ENCODE results near the gene PROSER3. TPM values are rescaled to one million over a fixed set of nuclear protein-coding genes. Genes with fewer than 3 reads are reported as not detected.

PROSER3 gene
- total RNA-seq, 2 donors from 2014 or later: 36.2 to 36.6 TPM

DNA sequence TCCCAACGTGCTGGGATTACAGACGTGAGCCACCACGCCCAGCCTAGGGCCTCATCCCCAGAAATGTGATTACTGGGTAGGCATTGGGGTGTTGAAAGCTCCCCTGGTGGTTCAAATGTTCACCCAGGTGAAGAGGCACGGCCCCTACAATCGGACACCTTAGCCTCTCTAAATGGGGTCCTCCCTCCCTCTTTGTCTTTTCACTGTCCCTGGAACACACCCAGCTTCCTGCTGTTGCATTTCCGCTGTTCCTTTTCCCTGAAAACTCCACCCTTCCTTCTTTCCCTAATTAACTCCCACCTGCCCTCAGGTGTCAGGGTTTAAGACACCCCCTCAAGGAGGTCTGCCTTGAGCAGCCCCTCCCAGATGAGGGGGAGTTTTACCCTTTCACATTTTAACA, 58.3 kb downstream of the PROSER3 start:
- Mint-ChIP-seq H3K27me3 (peaks cover 36% of the 10 kb centered on the region), H3K4me3 (peak overlapping the region; percentile 45), H3K36me3 (ENCODE audit: low read depth) (peaks cover 3% of the 10 kb centered on the region), H3K27ac (peak overlapping the region; percentile 60), H3K4me1 (peaks cover 2% of the 10 kb centered on the region)
- no peaks in the 10 kb centered on the region for H3K9me3 ChIP-seq (ENCODE audit: control insufficient read depth, low read length, poor library complexity, severe bottlenecking)
- no peak for ATAC-seq
- DNase-seq: no peak

GRCh38 chr19:35816846-35817245, 58.9 kb downstream of the PROSER3 start:
- DNase-seq (no peak), ATAC-seq (no peak)
- H3K4me1 Mint-ChIP-seq: peaks cover 2% of the 10 kb centered on the region
- no peak overlapping the region for H3K4me3 Mint-ChIP-seq
- peak overlapping the region; percentile 60 for H3K27ac Mint-ChIP-seq
- peaks cover 3% of the 10 kb centered on the region for H3K36me3 Mint-ChIP-seq (ENCODE audit: low read depth)
- no peaks in the 10 kb centered on the region for H3K9me3 ChIP-seq (ENCODE audit: control insufficient read depth, low read length, poor library complexity, severe bottlenecking)
- peaks cover 33% of the 10 kb centered on the region for H3K27me3 Mint-ChIP-seq

- DNase-seq (no peak), ATAC-seq (no peak)
- no peak overlapping the region for H3K4me3 Mint-ChIP-seq
- H3K4me1 Mint-ChIP-seq: peaks cover 2% of the 10 kb centered on the region
- peaks cover 3% of the 10 kb centered on the region for H3K36me3 Mint-ChIP-seq (ENCODE audit: low read depth)
- no peaks in the 10 kb centered on the region for H3K9me3 ChIP-seq (ENCODE audit: control insufficient read depth, low read length, poor library complexity, severe bottlenecking)
- peaks cover 29% of the 10 kb centered on the region for H3K27me3 Mint-ChIP-seq
- no peak overlapping the region for H3K27ac Mint-ChIP-seq
These were observed 60.5 kb downstream of the PROSER3 start for GRCh38 chr19:35818445-35818844.

Other genes with a start within 250 kb of the PROSER3 start
- not detected for gene DMKN, start 244.5 kb upstream of the PROSER3 start, total RNA-seq
- gene SBSN, start 229.9 kb upstream of the PROSER3 start, total RNA-seq: not detected
- gene GAPDHS, start 224.7 kb upstream of the PROSER3 start, total RNA-seq: not detected
- gene TMEM147, start 212.6 kb upstream of the PROSER3 start, total RNA-seq: 10 to 100 TPM; 30.5 to 37.0 TPM
- not detected for gene ATP4A, start 194.5 kb upstream of the PROSER3 start, total RNA-seq
- gene PMIS2, start 172.0 kb upstream of the PROSER3 start, total RNA-seq: not detected
- gene HAUS5, start 145.4 kb upstream of the PROSER3 start, total RNA-seq: 10 to 100 TPM; 24.0 to 27.0 TPM
- 10 to 100 TPM; 39.6 to 40.8 TPM for gene RBM42, start 129.1 kb upstream of the PROSER3 start, total RNA-seq
- under 1 TPM; 0.50 to 0.52 TPM for gene ETV2, start 116.4 kb upstream of the PROSER3 start, total RNA-seq
- 100 to 1,000 TPM; 194 to 206 TPM for gene COX6B1, start 109.9 kb upstream of the PROSER3 start, total RNA-seq
- gene UPK1A, start 91.7 kb upstream of the PROSER3 start, total RNA-seq: under 1 TPM in 1 of 2 donors, not detected in 1; 0.44 TPM
- gene ZBTB32, start 53.6 kb upstream of the PROSER3 start, total RNA-seq: 1 to 10 TPM; 3.4 to 5.0 TPM
- gene KMT2B, start 40.2 kb upstream of the PROSER3 start, total RNA-seq: 10 to 100 TPM; 74.0 to 76.1 TPM
- gene IGFLR1, start 15.7 kb upstream of the PROSER3 start, total RNA-seq: 10 to 100 TPM; 48.1 to 59.0 TPM
- gene U2AF1L4, start 12.8 kb upstream of the PROSER3 start, total RNA-seq: 10 to 100 TPM; 48.1 to 68.2 TPM
- 10 to 100 TPM; 21.2 to 24.9 TPM for gene PSENEN, start 12.5 kb upstream of the PROSER3 start, total RNA-seq
- gene LIN37, start 9.6 kb upstream of the PROSER3 start, total RNA-seq: 10 to 100 TPM; 12.6 to 13.6 TPM
- gene HSPB6, start 1.1 kb upstream of the PROSER3 start, total RNA-seq: not detected
- gene ARHGAP33, start 17.4 kb downstream of the PROSER3 start, total RNA-seq: 10 to 100 TPM; 16.4 to 20.5 TPM
- not detected for gene PRODH2, start 54.7 kb downstream of the PROSER3 start, total RNA-seq
- gene NPHS1, start 94.3 kb downstream of the PROSER3 start, total RNA-seq: not detected
- not detected for gene KIRREL2, start 98.7 kb downstream of the PROSER3 start, total RNA-seq
- gene APLP1, start 110.4 kb downstream of the PROSER3 start, total RNA-seq: not detected
- gene NFKBID, start 142.4 kb downstream of the PROSER3 start, total RNA-seq: 100 to 1,000 TPM; 128 to 140 TPM
- 10 to 100 TPM; 63.0 to 73.7 TPM for gene HCST, start 144.4 kb downstream of the PROSER3 start, total RNA-seq
- 10 to 100 TPM in 1 of 2 donors, 1 to 10 TPM in 1; 5.9 to 16.7 TPM for gene TYROBP, start 150.1 kb downstream of the PROSER3 start, total RNA-seq
- gene LRFN3, start 178.2 kb downstream of the PROSER3 start, total RNA-seq: 1 to 10 TPM; 6.8 to 8.7 TPM
- 1 to 10 TPM; 6.2 to 6.9 TPM for gene SDHAF1, start 237.0 kb downstream of the PROSER3 start, total RNA-seq

Measured in T-helper 17 cell (primary cell).